Osteocyte (in vitro differentiated cells): ENCODE measurements around the gene ASTN2. TPM values are rescaled to one million over a fixed set of nuclear protein-coding genes. Genes with fewer than 3 reads are reported as not detected.
"Not testable (repeated sequence)": the region's sequence is repeated elsewhere in the genome, so short reads cannot be mapped to it uniquely, and the experiment has no call there.

ENCODE experiments used
- DNase-seq: peaks from one replicate; pipeline ENCODE4 v3.0.0; 2021; ENCODE audit warnings: mixed read lengths; ENCODE audit not compliant: unreplicated experiment; ENCODE audit errors: extremely low spot score
- H3K27ac Mint-ChIP-seq: one replicate; pipeline ENCODE4 v1.8.0; 2021; ENCODE audit warnings: mild to moderate bottlenecking, mixed read lengths; ENCODE audit not compliant: unreplicated experiment
- H3K27me3 Mint-ChIP-seq: one replicate; pipeline ENCODE4 v1.8.0; 2021; ENCODE audit warnings: mixed read lengths; ENCODE audit not compliant: unreplicated experiment
- H3K36me3 Mint-ChIP-seq: one replicate; pipeline ENCODE4 v1.8.0; 2021; ENCODE audit warnings: mixed read lengths; ENCODE audit not compliant: unreplicated experiment
- H3K4me1 Mint-ChIP-seq: one replicate; pipeline ENCODE4 v1.8.0; 2021; ENCODE audit warnings: mixed read lengths; ENCODE audit not compliant: unreplicated experiment
- H3K4me3 Mint-ChIP-seq: one replicate; pipeline ENCODE4 v1.8.0; 2021; ENCODE audit warnings: mild to moderate bottlenecking, moderate library complexity, mixed read lengths; ENCODE audit not compliant: unreplicated experiment
- H3K9me3 Mint-ChIP-seq: one replicate; pipeline ENCODE4 v1.8.0; 2021; ENCODE audit warnings: mixed read lengths; ENCODE audit not compliant: unreplicated experiment
- total RNA-seq: library from RNA; stranded (reverse); gene quantifications from 2 replicates; pipeline ENCODE4 v1.2.1, GENCODE V29; 2021
- TF ChIP-seq, protein P1 (sequence below): fragments of 200-600 bp; sonication (generic); IDR thresholded peaks from 2 replicates; pipeline ENCODE4 v1.5.0; 2021; ENCODE audit warnings: antibody characterized with exemption, mild to moderate bottlenecking, moderate library complexity

Gene ASTN2
- total RNA-seq, 1 donor from 2014 or later, result 2.3 TPM

DNA sequence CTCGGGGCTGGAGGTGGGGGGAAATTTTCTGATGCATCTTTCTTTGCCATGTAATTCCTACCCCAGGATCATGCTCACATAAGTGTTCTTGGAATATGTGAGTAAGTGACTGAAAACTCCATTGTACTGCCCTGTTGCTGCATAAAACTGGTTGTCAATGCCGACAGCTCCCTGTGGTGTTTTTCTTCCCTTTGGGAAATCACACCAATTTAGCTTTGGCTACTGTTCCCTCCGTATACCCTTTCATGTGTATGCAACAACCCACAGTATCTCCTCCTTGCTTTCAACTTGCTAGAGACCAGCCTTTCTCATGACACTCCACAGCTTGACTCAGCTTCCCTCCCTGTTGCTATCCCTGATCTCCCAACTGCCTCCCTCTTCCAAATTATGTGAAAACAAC is 487.1 kb downstream of the ASTN2 start:
- Mint-ChIP-seq H3K27ac (no peak overlapping the region), H3K27me3 (no peaks in the 10 kb centered on the region), H3K4me1 (no peaks in the 10 kb centered on the region), H3K9me3 (no peaks in the 10 kb centered on the region), H3K36me3 (no peaks in the 10 kb centered on the region), H3K4me3 (no peak overlapping the region)
- no peak for DNase-seq
- TF ChIP-seq, protein P1, sequence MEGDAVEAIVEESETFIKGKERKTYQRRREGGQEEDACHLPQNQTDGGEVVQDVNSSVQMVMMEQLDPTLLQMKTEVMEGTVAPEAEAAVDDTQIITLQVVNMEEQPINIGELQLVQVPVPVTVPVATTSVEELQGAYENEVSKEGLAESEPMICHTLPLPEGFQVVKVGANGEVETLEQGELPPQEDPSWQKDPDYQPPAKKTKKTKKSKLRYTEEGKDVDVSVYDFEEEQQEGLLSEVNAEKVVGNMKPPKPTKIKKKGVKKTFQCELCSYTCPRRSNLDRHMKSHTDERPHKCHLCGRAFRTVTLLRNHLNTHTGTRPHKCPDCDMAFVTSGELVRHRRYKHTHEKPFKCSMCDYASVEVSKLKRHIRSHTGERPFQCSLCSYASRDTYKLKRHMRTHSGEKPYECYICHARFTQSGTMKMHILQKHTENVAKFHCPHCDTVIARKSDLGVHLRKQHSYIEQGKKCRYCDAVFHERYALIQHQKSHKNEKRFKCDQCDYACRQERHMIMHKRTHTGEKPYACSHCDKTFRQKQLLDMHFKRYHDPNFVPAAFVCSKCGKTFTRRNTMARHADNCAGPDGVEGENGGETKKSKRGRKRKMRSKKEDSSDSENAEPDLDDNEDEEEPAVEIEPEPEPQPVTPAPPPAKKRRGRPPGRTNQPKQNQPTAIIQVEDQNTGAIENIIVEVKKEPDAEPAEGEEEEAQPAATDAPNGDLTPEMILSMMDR, result no peak

DNA sequence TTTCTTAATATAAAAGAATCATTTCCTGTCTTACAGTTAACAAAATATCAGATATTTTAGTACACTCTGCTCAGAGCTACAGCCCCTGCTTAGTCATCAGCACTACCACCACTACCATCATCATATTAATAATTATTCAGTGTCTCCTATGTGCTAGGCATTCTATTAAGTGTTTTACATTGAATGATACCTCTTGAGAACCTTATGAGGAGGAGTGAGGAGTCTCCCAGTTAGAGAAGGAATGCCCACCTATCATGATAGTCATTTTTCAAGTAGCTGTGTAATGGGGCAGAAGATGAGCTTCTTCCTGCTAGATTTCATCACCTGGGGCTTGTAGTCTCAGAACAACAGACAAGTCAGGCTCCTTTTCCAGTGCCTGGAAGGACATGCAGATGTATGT is 489.7 kb downstream of the ASTN2 start:
- Mint-ChIP-seq H3K9me3 (no peaks in the 10 kb centered on the region), H3K4me1 (no peaks in the 10 kb centered on the region), H3K4me3 (no peak overlapping the region), H3K27ac (no peak overlapping the region), H3K36me3 (no peaks in the 10 kb centered on the region), H3K27me3 (no peaks in the 10 kb centered on the region)
- DNase-seq, result no peak
- TF ChIP-seq, protein P1, result no peak

DNA sequence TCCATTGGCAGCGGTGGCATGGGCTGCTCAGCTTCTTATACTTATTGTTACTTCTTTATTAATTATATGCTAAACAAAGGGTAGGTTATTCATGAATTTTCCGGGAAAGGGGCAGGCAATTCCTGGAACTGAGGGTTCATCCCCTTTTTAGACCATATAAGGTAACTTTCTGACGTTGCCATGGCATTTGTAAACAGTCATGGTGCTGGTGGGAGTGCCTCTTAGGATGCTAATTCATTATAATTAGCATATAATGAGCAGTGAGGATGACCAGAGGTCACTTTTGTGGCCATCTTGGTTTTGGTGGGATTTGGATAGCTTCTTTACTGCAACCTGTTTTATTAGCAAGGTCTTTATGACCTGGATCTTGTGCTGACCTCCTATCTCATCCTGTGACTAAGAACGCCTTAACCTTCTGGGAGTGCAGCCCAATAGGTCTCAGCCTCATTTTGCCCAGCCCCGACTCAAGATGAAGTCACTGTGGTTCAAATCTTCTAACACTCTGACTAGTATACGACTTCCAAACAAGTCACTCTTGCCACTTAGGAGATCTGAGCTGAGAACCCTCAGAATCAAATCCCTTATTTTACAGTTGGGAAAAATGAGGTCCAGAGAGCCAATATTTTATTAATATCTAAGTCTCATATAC is 490.3 kb downstream of the ASTN2 start:
- no peak overlapping the region for H3K27ac Mint-ChIP-seq
- no peaks in the 10 kb centered on the region for H3K9me3 Mint-ChIP-seq
- H3K4me3 Mint-ChIP-seq, result no peak overlapping the region
- TF ChIP-seq, protein P1, result no peak
- no peaks in the 10 kb centered on the region for H3K36me3 Mint-ChIP-seq
- DNase-seq, result no peak
- no peaks in the 10 kb centered on the region for H3K27me3 Mint-ChIP-seq
- H3K4me1 Mint-ChIP-seq, result no peaks in the 10 kb centered on the region

DNA sequence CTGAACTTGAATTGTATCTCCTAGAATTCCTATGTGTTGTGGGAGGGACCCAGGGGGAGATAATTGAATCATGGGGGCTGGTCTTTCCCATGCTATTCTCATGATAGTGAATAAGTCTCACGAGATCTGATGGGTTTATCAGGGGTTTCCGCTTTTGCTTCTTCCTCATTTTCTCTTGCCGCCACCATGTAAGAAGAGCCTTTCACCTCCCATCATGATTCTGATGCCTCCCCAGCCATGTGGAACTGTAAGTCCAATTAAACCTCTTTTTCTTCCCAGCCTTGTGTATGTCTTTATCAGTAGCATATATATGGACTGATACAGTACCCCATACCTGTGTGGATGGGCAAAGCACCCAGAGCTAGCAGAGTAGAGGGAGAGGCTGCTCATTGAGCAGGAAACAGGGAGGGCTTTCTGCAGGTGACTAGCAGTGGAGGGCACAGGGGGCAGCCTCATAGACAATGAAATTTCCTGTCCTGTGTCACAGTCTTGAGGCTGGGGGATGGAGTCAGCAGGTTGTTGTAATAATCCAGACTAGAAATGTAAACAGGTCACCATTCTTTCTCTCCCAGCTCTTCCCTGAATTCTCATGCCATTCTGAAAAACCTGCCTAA is 496.9 kb downstream of the ASTN2 start:
- not testable (repeated sequence) for DNase-seq, H3K9me3 Mint-ChIP-seq, H3K36me3 Mint-ChIP-seq, H3K27me3 Mint-ChIP-seq, H3K4me1 Mint-ChIP-seq, H3K27ac Mint-ChIP-seq, H3K4me3 Mint-ChIP-seq

DNA sequence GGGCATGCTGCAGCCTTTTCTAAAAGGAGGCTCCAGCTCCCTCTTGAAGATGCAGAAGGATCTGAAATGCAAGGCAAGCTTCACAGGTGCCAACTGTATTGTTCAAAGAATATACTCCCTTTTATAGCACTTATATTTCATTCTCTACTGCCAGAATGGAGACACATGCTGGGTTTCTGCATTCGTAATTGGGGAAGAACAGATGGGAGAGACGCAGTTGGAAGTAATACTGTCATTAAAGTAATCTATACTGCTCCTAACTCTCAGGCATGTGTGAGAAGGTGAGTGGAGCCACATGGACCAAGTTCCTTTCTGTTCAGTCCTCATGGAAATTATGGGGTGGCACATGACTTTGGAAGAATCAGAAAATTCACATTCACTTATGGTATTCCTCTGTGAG is 501.3 kb downstream of the ASTN2 start:
- H3K27ac Mint-ChIP-seq, result no peak overlapping the region
- peaks cover 26% of the 10 kb centered on the region for H3K27me3 Mint-ChIP-seq
- no peak overlapping the region for H3K4me3 Mint-ChIP-seq
- H3K9me3 Mint-ChIP-seq, result no peaks in the 10 kb centered on the region
- TF ChIP-seq, protein P1, result no peak
- DNase-seq, result no peak
- no peaks in the 10 kb centered on the region for H3K36me3 Mint-ChIP-seq
- no peaks in the 10 kb centered on the region for H3K4me1 Mint-ChIP-seq
